Testis (tissue), 2 donors: ENCODE data around the gene SDC1.
"Not testable (repeated sequence)": the region's sequence is repeated elsewhere in the genome, so short reads cannot be mapped to it uniquely, and the experiment has no call there.

Experiments
- POLR2A ChIP-seq: fragments of 450-650 bp; IDR thresholded peaks from one replicate; pipeline ENCODE4 v1.6.1; 2017; ENCODE audit warnings: antibody characterized with exemption, mild to moderate bottlenecking, moderate library complexity
- TF ChIP-seq, protein P1 (sequence below), 3 experiments: fragments of 450-650 bp in 2 of 3; fragments of 200-600 bp in 1 of 3; sonication (generic) in 1 of 3; IDR thresholded peaks; one replicate each; pipeline ENCODE4 v1.5.1; 2016 to 2019; ENCODE audit warnings: antibody characterized with exemption in 3 of 3, mild to moderate bottlenecking in 2 of 3, moderate library complexity in 1 of 3

DNA sequence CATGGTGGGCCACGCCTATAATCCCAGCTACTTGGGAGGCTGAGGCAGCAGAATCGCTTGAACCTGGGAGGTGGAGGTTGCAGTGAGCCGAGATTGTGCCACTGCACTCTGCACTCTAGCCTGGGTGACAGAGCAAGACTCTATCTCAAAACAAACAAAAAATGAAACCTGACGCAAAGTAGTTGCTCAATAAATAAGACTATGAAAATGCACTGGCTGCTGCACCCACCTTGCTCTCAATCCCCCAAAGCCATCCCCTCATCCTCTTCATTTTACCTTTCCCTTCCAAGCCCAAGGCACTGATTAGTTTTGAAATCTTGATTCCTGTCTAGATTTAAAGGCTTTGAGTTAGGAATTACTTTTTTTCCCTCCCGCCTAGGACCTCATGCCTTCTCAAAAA is 18.7 kb upstream of the SDC1 start:
- TF ChIP-seq, protein P1, sequence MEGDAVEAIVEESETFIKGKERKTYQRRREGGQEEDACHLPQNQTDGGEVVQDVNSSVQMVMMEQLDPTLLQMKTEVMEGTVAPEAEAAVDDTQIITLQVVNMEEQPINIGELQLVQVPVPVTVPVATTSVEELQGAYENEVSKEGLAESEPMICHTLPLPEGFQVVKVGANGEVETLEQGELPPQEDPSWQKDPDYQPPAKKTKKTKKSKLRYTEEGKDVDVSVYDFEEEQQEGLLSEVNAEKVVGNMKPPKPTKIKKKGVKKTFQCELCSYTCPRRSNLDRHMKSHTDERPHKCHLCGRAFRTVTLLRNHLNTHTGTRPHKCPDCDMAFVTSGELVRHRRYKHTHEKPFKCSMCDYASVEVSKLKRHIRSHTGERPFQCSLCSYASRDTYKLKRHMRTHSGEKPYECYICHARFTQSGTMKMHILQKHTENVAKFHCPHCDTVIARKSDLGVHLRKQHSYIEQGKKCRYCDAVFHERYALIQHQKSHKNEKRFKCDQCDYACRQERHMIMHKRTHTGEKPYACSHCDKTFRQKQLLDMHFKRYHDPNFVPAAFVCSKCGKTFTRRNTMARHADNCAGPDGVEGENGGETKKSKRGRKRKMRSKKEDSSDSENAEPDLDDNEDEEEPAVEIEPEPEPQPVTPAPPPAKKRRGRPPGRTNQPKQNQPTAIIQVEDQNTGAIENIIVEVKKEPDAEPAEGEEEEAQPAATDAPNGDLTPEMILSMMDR (IDR thresholded peaks at IDR 0.05) = not testable (repeated sequence)
- TF ChIP-seq POLR2A = not testable (repeated sequence)
